Dedifferentiated amniotic fluid mesenchymal stem cell (primary cell): ENCODE measurements around the gene SLC9A9.
"Not testable (repeated sequence)": the region's sequence is repeated elsewhere in the genome, so short reads cannot be mapped to it uniquely, and the experiment has no call there.

Experiments used
- DNase-seq: peaks from one replicate; pipeline ENCODE4 v3.0.0-alpha.2; 2016; ENCODE audit errors: extremely low spot score

SLC9A9 gene

GRCh38 chr3:143847787-143848631 lies at the start of gene SLC9A9:
Gene SLC9A9, minus strand, starts transcription at chr3:143848468. Its CDS starts 146 bp downstream, at chr3:143848322.
- peak; percentile 77 for DNase-seq

- no peak for DNase-seq
Measured at GRCh38 chr3:143897576-143898295, 49.5 kb upstream of the SLC9A9 start.

- DNase-seq, result no peak
Measured at GRCh38 chr3:143896486-143896885, 48.2 kb upstream of the SLC9A9 start.

- no peak for DNase-seq
Measured at GRCh38 chr3:143895805-143896204, 47.5 kb upstream of the SLC9A9 start.

GRCh38 chr3:143888846-143889245 lies 40.6 kb upstream of the SLC9A9 start:
- DNase-seq, result no peak

GRCh38 chr3:143888166-143888565 lies 39.9 kb upstream of the SLC9A9 start:
- no peak for DNase-seq

GRCh38 chr3:143885780-143886427 lies 37.6 kb upstream of the SLC9A9 start:
- no peak for DNase-seq

- DNase-seq, result no peak
Measured at GRCh38 chr3:143884861-143885260, 36.6 kb upstream of the SLC9A9 start.

GRCh38 chr3:143883151-143883550 lies 34.9 kb upstream of the SLC9A9 start:
- DNase-seq, result no peak

GRCh38 chr3:143881095-143881494 lies 32.8 kb upstream of the SLC9A9 start:
- no peak for DNase-seq

- DNase-seq, result no peak
Measured at GRCh38 chr3:143875546-143875945, 27.3 kb upstream of the SLC9A9 start.

GRCh38 chr3:143873553-143873952 lies 25.3 kb upstream of the SLC9A9 start:
- DNase-seq, result not testable (repeated sequence)

- DNase-seq, result no peak
Measured at GRCh38 chr3:143865302-143865701, 17.0 kb upstream of the SLC9A9 start.

- DNase-seq, result no peak
Measured at GRCh38 chr3:143859465-143860203, 11.4 kb upstream of the SLC9A9 start.

GRCh38 chr3:143856252-143856970 lies 8.1 kb upstream of the SLC9A9 start:
- DNase-seq, result no peak

- no peak for DNase-seq
Measured at GRCh38 chr3:143855183-143855582, 6.9 kb upstream of the SLC9A9 start.

GRCh38 chr3:143851331-143852017 lies 3.2 kb upstream of the SLC9A9 start:
- DNase-seq, result no peak

GRCh38 chr3:143850877-143851276 lies 2.6 kb upstream of the SLC9A9 start:
- no peak for DNase-seq

GRCh38 chr3:143849854-143850549 lies 1.7 kb upstream of the SLC9A9 start:
- peak; percentile 84 for DNase-seq

GRCh38 chr3:143848704-143849103 lies 436 bp upstream of the SLC9A9 start:
- DNase-seq, result no peak
